Activated CD4-positive, alpha-beta memory T cell treated with anti-CD3 and anti-CD28 coated beads, Interleukin-2, amount 10 ng/mL, durations not matched to agents 7 days and 5 days (primary cell): Measurements from ENCODE around the gene MPPED2. TPM values are rescaled to one million over a fixed set of nuclear protein-coding genes. Genes with fewer than 3 reads are reported as not detected.

Source experiments
- CTCF ChIA-PET: fragments of 350-600 bp; sonication (Branson Sonifier 250); formaldehyde crosslinking; loops from one replicate; lab custom pipeline; 2021; ENCODE audit warnings: antibody characterized with exemption, inconsistent platforms; lab: Charles Lee
- POLR2A ChIA-PET: fragments of 350-600 bp; sonication (Branson Sonifier 250); formaldehyde crosslinking; loops from one replicate; lab custom pipeline; 2021; ENCODE audit warnings: antibody characterized with exemption; lab: Charles Lee
- DNase-seq: peaks from one replicate; pipeline ENCODE4 v3.0.0-alpha.2; 2020
- H3K27ac Mint-ChIP-seq: one replicate; pipeline ENCODE4 v1.8.0; 2021; ENCODE audit warnings: mild to moderate bottlenecking, mixed read lengths
- H3K27me3 Mint-ChIP-seq: one replicate; pipeline ENCODE4 v1.8.0; 2021; ENCODE audit warnings: mixed read lengths
- H3K36me3 Mint-ChIP-seq: one replicate; pipeline ENCODE4 v1.8.0; 2021; ENCODE audit warnings: low read depth, mixed read lengths
- H3K4me1 Mint-ChIP-seq: one replicate; pipeline ENCODE4 v1.8.0; 2021; ENCODE audit warnings: mixed read lengths
- H3K4me3 Mint-ChIP-seq: one replicate; pipeline ENCODE4 v1.8.0; 2021; ENCODE audit warnings: mild to moderate bottlenecking, mixed read lengths
- H3K9me3 Mint-ChIP-seq: one replicate; pipeline ENCODE4 v1.8.0; 2021; ENCODE audit warnings: mixed read lengths
- total RNA-seq, 2 experiments: library from RNA; stranded (reverse); gene quantifications; one replicate each; pipeline ENCODE4 v1.2.3, GENCODE V29; 2021

The MPPED2 gene
- total RNA-seq: not detected

- no peak within 1 kb of the TSS for H3K4me3 Mint-ChIP-seq
- no peak within 1 kb of the TSS for H3K27ac Mint-ChIP-seq
- peaks cover 3% of the 10 kb centered on the region for H3K4me1 Mint-ChIP-seq
- POLR2A ChIA-PET: no interaction called here
- H3K27me3 Mint-ChIP-seq: peaks cover 48% of the 10 kb centered on the region
- H3K9me3 Mint-ChIP-seq: no peaks in the 10 kb centered on the region
- peak; percentile 17 for DNase-seq
- CTCF ChIA-PET: interaction anchor here (1.2 kb wide), 1 partner anchor 9 kb away, joined by 3 read pairs; no protein-coding TSS in a partner anchor
- no peaks in the 10 kb centered on the region for H3K36me3 Mint-ChIP-seq
Measured at GRCh38 chr11:30586251-30587144, at the start of gene MPPED2. TSS of gene MPPED2 (minus strand) at chr11:30586353. CDS start at chr11:30580373, 5,980 bp downstream.

- CTCF ChIA-PET: no interaction called here
- Mint-ChIP-seq H3K36me3 (no peaks in the 10 kb centered on the region), H3K27me3 (no peaks in the 10 kb centered on the region), H3K4me3 (no peak overlapping the region), H3K9me3 (no peaks in the 10 kb centered on the region), H3K4me1 (no peaks in the 10 kb centered on the region), H3K27ac (no peak overlapping the region)
- DNase-seq: no peak
- POLR2A ChIA-PET: no interaction called here
Measured at GRCh38 chr11:30635401-30635989, 49.3 kb upstream of the MPPED2 start.

GRCh38 chr11:30631148-30631547, 45.0 kb upstream of the MPPED2 start:
- Mint-ChIP-seq H3K36me3 (no peaks in the 10 kb centered on the region), H3K9me3 (no peaks in the 10 kb centered on the region), H3K27me3 (no peaks in the 10 kb centered on the region), H3K4me3 (no peak overlapping the region), H3K27ac (no peak overlapping the region), H3K4me1 (no peaks in the 10 kb centered on the region)
- ChIA-PET CTCF (no interaction called here), POLR2A (no interaction called here)
- no peak for DNase-seq

GRCh38 chr11:30619767-30620166, 33.6 kb upstream of the MPPED2 start:
- Mint-ChIP-seq H3K4me1 (no peaks in the 10 kb centered on the region), H3K4me3 (no peak overlapping the region), H3K36me3 (no peaks in the 10 kb centered on the region), H3K9me3 (no peaks in the 10 kb centered on the region), H3K27ac (no peak overlapping the region), H3K27me3 (no peaks in the 10 kb centered on the region)
- ChIA-PET POLR2A (no interaction called here), CTCF (no interaction called here)
- no peak for DNase-seq

- CTCF ChIA-PET: no interaction called here
- POLR2A ChIA-PET: no interaction called here
- H3K27ac Mint-ChIP-seq: no peak overlapping the region
- no peaks in the 10 kb centered on the region for H3K9me3 Mint-ChIP-seq
- no peaks in the 10 kb centered on the region for H3K4me1 Mint-ChIP-seq
- no peaks in the 10 kb centered on the region for H3K36me3 Mint-ChIP-seq
- DNase-seq: no peak
- H3K4me3 Mint-ChIP-seq: no peak overlapping the region
- no peaks in the 10 kb centered on the region for H3K27me3 Mint-ChIP-seq
Measured at GRCh38 chr11:30617762-30618161, 31.6 kb upstream of the MPPED2 start.

- ChIA-PET CTCF (no interaction called here), POLR2A (no interaction called here)
- no peak for DNase-seq
- H3K4me1 Mint-ChIP-seq: no peaks in the 10 kb centered on the region
- H3K27me3 Mint-ChIP-seq: no peaks in the 10 kb centered on the region
- H3K4me3 Mint-ChIP-seq: no peak overlapping the region
- no peaks in the 10 kb centered on the region for H3K9me3 Mint-ChIP-seq
- no peak overlapping the region for H3K27ac Mint-ChIP-seq
- H3K36me3 Mint-ChIP-seq: no peaks in the 10 kb centered on the region
Measured at GRCh38 chr11:30610628-30611027, 24.5 kb upstream of the MPPED2 start.

GRCh38 chr11:30608534-30608933, 22.4 kb upstream of the MPPED2 start:
- ChIA-PET POLR2A (no interaction called here), CTCF (no interaction called here)
- no peaks in the 10 kb centered on the region for H3K9me3 Mint-ChIP-seq
- no peak for DNase-seq
- H3K27me3 Mint-ChIP-seq: no peaks in the 10 kb centered on the region
- no peaks in the 10 kb centered on the region for H3K36me3 Mint-ChIP-seq
- H3K4me1 Mint-ChIP-seq: no peaks in the 10 kb centered on the region
- no peak overlapping the region for H3K4me3 Mint-ChIP-seq
- H3K27ac Mint-ChIP-seq: no peak overlapping the region

- Mint-ChIP-seq H3K4me3 (no peak overlapping the region), H3K27me3 (no peaks in the 10 kb centered on the region), H3K27ac (no peak overlapping the region), H3K9me3 (no peaks in the 10 kb centered on the region), H3K36me3 (no peaks in the 10 kb centered on the region), H3K4me1 (no peaks in the 10 kb centered on the region)
- ChIA-PET POLR2A (no interaction called here), CTCF (no interaction called here)
- DNase-seq: no peak
Measured at GRCh38 chr11:30605036-30605605, 19.0 kb upstream of the MPPED2 start.

- Mint-ChIP-seq H3K27me3 (no peaks in the 10 kb centered on the region), H3K4me3 (no peak overlapping the region), H3K4me1 (no peaks in the 10 kb centered on the region), H3K27ac (no peak overlapping the region), H3K36me3 (no peaks in the 10 kb centered on the region), H3K9me3 (no peaks in the 10 kb centered on the region)
- ChIA-PET CTCF (no interaction called here), POLR2A (no interaction called here)
- DNase-seq: no peak
Measured at GRCh38 chr11:30603357-30603756, 17.2 kb upstream of the MPPED2 start.

- POLR2A ChIA-PET: no interaction called here
- CTCF ChIA-PET: no interaction called here
- Mint-ChIP-seq H3K27ac (no peak overlapping the region), H3K4me1 (no peaks in the 10 kb centered on the region), H3K36me3 (no peaks in the 10 kb centered on the region), H3K27me3 (no peaks in the 10 kb centered on the region), H3K9me3 (no peaks in the 10 kb centered on the region), H3K4me3 (no peak overlapping the region)
- no peak for DNase-seq
Measured at GRCh38 chr11:30596832-30597231, 10.7 kb upstream of the MPPED2 start.

- DNase-seq: no peak
- Mint-ChIP-seq H3K36me3 (no peaks in the 10 kb centered on the region), H3K4me3 (no peak overlapping the region), H3K27me3 (no peaks in the 10 kb centered on the region), H3K27ac (no peak overlapping the region), H3K9me3 (no peaks in the 10 kb centered on the region), H3K4me1 (no peaks in the 10 kb centered on the region)
- POLR2A ChIA-PET: no interaction called here
- CTCF ChIA-PET: interaction anchor here (0.6 kb wide), 1 partner anchor 9 kb away, joined by 3 read pairs; the partner anchor contains the start of gene MPPED2
Measured at GRCh38 chr11:30595934-30596333, 9.8 kb upstream of the MPPED2 start.

GRCh38 chr11:30594646-30595411, 8.7 kb upstream of the MPPED2 start:
- Mint-ChIP-seq H3K4me1 (no peaks in the 10 kb centered on the region), H3K4me3 (no peak overlapping the region), H3K27ac (no peak overlapping the region), H3K36me3 (no peaks in the 10 kb centered on the region), H3K27me3 (no peaks in the 10 kb centered on the region), H3K9me3 (no peaks in the 10 kb centered on the region)
- POLR2A ChIA-PET: no interaction called here
- DNase-seq: no peak
- CTCF ChIA-PET: no interaction called here

GRCh38 chr11:30587269-30587812, 1.2 kb upstream of the MPPED2 start:
- no peak overlapping the region for H3K4me3 Mint-ChIP-seq
- H3K27me3 Mint-ChIP-seq: peaks cover 44% of the 10 kb centered on the region
- no peaks in the 10 kb centered on the region for H3K9me3 Mint-ChIP-seq
- CTCF ChIA-PET: no interaction called here
- H3K27ac Mint-ChIP-seq: no peak overlapping the region
- no peaks in the 10 kb centered on the region for H3K36me3 Mint-ChIP-seq
- POLR2A ChIA-PET: no interaction called here
- peaks cover 3% of the 10 kb centered on the region for H3K4me1 Mint-ChIP-seq
- no peak for DNase-seq
